Keratinocyte (primary cell): ENCODE results near the gene BAHD1.

Experiments used
- CTCF ChIP-seq, 3 experiments: IDR thresholded peaks in 1 of 3; conservative IDR thresholded peaks in 1 of 3; optimal IDR thresholded peaks in 1 of 3; 2 replicates in 2 of 3; 3 replicates in 1 of 3; pipeline versions ENCODE3 to v1.5.1; 2011; ENCODE audit warnings: low read length in 3 of 3, mild to moderate bottlenecking in 3 of 3, moderate library complexity in 2 of 3, control low read depth in 1 of 3, inconsistent platforms in 1 of 3; ENCODE audit not compliant: insufficient read depth in 2 of 3; ENCODE audit errors: extremely low read depth in 1 of 3
- EZH2 ChIP-seq: IDR thresholded peaks from one replicate; pipeline ENCODE4 v1.6.1; 2012; ENCODE audit warnings: inconsistent platforms, mild to moderate bottlenecking, low read length, moderate library complexity

- no peak for TF ChIP-seq CTCF (optimal IDR thresholded peaks at IDR 0.05 in 1 of 3, IDR thresholded peaks at IDR 0.05 in 1 of 3, conservative IDR thresholded peaks at IDR 0.05 in 1 of 3; ENCODE audit: extremely low read depth in 1 of 3, insufficient read depth in 2 of 3, low read length in 3 of 3)
- no peak for TF ChIP-seq EZH2
Observed at GRCh38 chr15:40424483-40425115, 16.2 kb upstream of the BAHD1 start.
